Measurements from ENCODE around the gene POLD2.

The POLD2 gene

DNA sequence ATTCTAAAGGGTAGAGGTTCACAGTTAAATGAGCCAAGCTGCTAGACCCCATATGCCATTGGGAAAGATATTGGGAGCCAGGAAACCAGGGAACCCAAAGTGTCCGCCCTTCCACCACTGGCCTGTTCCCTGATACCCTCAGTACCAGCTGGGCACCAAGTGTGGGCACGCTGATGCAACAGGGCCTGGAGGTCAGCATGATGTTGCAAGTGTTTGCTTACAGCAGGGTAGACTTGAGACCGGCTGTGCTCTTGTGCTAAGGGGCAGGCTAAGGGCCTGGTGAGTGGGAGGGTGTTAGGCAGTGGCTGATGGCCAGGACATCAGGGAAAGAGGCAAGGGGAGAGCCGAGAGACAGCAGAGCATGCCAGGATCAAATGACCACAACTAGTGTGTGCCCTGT is 38.8 kb upstream of the POLD2 start:
- H3K4me3 ChIP-seq (replicated peaks; ENCODE audit: low read depth, low read length) = no peak overlapping the region
- DNase-seq (ENCODE audit: extremely low read depth, low read depth) = no peak
- TF ChIP-seq, protein P1, sequence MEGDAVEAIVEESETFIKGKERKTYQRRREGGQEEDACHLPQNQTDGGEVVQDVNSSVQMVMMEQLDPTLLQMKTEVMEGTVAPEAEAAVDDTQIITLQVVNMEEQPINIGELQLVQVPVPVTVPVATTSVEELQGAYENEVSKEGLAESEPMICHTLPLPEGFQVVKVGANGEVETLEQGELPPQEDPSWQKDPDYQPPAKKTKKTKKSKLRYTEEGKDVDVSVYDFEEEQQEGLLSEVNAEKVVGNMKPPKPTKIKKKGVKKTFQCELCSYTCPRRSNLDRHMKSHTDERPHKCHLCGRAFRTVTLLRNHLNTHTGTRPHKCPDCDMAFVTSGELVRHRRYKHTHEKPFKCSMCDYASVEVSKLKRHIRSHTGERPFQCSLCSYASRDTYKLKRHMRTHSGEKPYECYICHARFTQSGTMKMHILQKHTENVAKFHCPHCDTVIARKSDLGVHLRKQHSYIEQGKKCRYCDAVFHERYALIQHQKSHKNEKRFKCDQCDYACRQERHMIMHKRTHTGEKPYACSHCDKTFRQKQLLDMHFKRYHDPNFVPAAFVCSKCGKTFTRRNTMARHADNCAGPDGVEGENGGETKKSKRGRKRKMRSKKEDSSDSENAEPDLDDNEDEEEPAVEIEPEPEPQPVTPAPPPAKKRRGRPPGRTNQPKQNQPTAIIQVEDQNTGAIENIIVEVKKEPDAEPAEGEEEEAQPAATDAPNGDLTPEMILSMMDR (IDR thresholded peaks at IDR 0.05; ENCODE audit: low read depth, low read length, missing control alignments) = no peak

DNA sequence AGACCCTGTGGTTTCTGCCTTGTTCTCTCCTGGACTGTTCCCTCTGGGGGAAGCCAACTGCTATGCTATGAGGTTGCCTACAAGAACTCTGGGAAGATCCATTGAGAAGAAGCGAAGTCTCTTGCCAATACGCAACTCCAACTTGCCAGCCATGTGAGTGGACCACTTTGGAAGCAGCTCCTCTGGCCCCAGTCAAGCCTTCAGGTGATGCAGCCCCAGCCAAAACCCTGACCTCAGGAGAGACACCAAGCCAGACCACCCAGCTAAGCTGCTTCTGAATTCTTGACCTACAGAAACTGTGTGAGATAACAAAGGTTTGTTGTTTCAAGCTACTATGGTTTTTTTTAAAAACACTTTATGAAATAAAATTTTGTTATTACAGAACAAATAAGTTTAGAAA is 38.0 kb upstream of the POLD2 start:
- no peak overlapping the region for H3K4me3 ChIP-seq (replicated peaks; ENCODE audit: low read depth, low read length)
- no peak for DNase-seq (ENCODE audit: extremely low read depth, low read depth)
- TF ChIP-seq, protein P1 (IDR thresholded peaks at IDR 0.05; ENCODE audit: low read depth, low read length, missing control alignments) = no peak

DNA sequence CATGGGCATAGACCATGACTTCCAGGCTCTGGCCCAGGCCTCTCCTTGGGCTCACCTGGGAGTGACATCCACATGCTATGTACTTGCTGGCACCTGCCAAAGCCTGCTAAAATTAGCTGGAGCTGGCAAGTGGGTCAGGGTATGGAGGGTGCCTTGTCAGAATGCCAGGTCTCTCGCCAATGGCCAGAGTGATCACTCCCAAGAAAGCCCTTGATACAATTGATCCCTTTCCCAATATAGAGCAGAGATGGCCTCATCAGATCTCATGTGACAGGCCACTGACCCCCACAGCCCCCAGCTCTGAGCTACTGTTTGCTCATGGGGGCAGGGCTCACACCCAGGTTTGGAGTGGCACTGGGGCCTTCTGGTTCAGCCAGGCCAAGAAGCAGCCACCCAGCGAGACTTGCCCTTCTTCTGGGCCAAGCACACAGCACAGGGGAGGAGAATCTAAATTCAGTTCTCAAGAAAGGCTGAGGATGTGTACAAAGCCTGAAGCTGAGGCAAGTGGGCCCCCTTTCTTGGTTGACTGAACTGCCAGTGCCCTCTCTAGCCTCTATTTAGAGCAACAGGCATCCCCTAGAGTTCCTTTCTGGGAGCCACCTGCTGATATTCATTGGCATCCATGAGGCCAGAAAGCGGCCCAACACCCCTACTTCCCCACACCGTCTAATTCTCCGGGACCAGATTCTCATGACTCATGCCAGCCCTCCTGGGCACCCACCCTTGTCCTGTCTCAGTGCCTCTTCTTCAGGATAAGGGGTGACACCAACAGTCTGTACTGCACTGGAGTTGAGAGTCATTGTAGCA is 36.7 kb upstream of the POLD2 start:
- no peak overlapping the region for H3K4me3 ChIP-seq (replicated peaks; ENCODE audit: low read depth, low read length)
- TF ChIP-seq, protein P1 (IDR thresholded peaks at IDR 0.05; ENCODE audit: low read depth, low read length, missing control alignments) = no peak
- DNase-seq (ENCODE audit: extremely low read depth, low read depth) = no peak

DNA sequence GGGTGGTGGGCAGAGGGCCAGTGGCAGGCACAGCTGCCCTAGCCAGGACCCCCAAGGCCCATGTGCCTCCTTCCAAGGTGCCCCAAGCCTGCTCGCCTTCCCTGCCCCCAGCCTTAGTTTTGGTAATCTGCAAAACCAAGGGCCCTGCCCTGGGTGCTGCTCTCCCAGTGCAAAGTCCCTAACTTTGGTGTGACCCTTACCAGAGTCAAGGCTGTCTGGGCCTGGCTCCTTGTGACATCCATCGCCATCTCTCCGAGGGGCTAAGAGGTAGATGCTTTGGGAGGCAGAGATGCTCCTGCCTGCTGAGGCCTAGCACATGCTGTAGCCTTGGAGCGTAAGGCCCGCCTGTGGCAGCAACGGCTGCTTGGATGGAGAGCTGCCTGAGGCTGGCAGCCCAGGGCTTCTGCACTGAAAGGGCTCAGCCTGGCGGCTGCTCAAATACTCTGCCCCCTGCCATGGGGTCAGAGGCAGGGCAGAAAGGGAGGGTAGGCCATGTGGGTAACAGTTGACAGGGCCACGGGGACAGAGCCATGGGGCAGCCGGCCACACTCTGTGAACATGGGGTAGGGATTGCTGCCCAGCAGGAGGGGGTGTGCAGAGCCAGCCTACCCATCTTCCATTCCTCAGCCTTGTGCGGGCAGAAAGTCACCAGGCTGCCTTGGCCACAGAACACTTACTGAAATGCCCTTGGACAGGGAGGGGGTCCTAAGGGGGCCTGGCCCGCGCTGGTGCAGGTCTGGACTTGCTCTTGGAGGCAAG is 35.7 kb upstream of the POLD2 start:
- no peak overlapping the region for H3K4me3 ChIP-seq (replicated peaks; ENCODE audit: low read depth, low read length)
- no peak for DNase-seq (ENCODE audit: extremely low read depth, low read depth)
- TF ChIP-seq, protein P1 (IDR thresholded peaks at IDR 0.05; ENCODE audit: low read depth, low read length, missing control alignments) = no peak

DNA sequence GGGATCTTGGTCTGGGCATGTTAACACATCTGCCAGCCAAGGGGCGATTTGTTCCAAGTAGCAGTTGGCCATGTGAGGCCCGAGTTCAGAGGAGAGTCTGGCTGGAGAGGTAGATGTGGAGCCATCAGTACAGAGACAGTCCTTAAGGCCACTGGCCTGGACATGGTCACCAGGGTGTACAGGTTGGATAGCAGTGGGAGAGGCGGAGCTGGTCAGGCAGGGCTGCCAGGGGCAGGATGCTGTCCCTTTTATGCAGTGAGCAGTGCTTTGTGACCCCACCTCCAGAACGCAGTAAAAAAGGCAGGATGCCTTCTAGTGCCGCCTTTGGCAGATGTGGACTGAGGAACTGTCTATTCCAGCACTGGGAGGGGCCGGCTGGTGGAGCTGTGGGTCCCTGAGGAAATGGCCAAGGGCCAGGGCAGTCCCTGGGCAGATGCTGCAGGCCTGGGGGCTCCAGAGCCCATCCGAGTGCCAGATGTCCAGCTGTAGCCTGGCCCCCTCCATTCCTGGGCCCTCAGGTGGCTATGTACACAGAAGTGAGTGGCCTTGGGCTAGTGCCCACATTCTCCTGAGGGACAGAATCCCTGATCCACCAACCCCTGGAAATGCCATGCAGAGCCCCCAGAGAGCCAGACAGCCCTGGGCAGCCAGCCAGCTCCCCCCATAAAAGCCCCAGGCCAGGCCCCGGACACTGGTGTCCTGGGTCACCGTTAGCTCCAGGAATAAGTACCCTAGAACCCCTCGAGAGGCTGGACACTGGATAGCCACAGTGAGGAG is 34.9 kb upstream of the POLD2 start:
- no peak for DNase-seq (ENCODE audit: extremely low read depth, low read depth)
- TF ChIP-seq, protein P1 (IDR thresholded peaks at IDR 0.05; ENCODE audit: low read depth, low read length, missing control alignments) = no peak
- H3K4me3 ChIP-seq (replicated peaks; ENCODE audit: low read depth, low read length) = no peak overlapping the region

DNA sequence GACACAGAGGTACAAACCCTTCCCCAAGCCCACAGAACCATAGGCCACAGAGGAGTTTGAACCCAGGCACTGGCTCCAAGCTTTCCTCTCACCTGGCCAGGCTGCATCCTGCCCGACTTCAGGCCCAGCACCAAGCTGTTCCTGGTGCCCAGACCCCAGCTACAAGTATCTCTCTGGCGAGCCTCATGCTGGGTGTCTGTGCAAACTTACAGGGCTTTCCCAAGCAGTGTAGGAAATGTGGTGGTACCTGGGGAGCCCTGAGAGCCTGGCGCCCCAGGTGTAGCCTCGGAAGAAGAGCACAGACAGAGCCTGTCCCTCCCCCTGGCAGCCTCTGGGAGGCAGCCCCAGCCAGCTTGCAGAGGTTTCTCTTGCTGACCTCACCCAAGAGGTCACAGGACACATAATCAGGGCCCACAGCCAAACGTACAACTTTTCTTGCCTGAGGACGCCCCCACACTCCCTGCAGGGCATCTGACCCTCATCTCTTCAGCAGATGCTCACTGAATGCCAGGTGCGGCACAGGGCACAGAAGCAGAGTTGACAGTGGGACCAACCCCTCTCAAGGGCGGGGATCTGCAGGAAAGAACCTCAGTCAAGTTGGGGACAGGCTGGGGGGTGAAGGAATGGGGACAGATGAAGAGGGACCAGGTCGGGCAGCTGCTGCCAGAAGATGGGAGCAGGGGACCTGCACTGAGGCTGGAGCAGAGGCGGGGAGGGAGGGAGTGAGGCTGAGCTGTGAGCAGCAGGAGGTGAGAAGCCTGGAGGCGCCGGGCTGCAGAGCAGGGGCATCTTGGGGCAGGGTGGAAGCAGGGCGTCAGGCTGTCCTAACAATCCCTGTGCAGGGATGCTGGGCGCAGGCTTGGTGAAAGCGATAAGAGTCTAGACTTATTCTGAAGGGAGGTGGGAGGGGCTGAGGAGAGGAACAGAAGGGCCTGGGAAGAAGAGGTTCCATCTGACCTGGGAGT is 34.0 kb upstream of the POLD2 start:
- no peak for DNase-seq (ENCODE audit: extremely low read depth, low read depth)
- H3K4me3 ChIP-seq (replicated peaks; ENCODE audit: low read depth, low read length) = no peak overlapping the region
- TF ChIP-seq, protein P1 (IDR thresholded peaks at IDR 0.05; ENCODE audit: low read depth, low read length, missing control alignments) = no peak
